Endothelial cell (in vitro differentiated cells): Measurements from ENCODE around the gene NCAN. TPM values are rescaled to one million over a fixed set of nuclear protein-coding genes. Genes with fewer than 3 reads are reported as not detected.

Experiments used
- DNase-seq: peaks from one replicate; pipeline ENCODE4 v3.0.0; 2021; ENCODE audit warnings: low spot score
- H3K27ac Mint-ChIP-seq: one replicate; pipeline ENCODE4 v1.8.0; 2021; ENCODE audit warnings: mixed read lengths, inconsistent platforms; ENCODE audit not compliant: unreplicated experiment
- H3K27me3 Mint-ChIP-seq: one replicate; pipeline ENCODE4 v1.8.0; 2021; ENCODE audit warnings: mild to moderate bottlenecking, moderate library complexity, mixed read lengths, inconsistent platforms; ENCODE audit not compliant: unreplicated experiment
- H3K36me3 Mint-ChIP-seq: one replicate; pipeline ENCODE4 v1.8.0; 2021; ENCODE audit warnings: mild to moderate bottlenecking, low read depth, mixed read lengths, inconsistent platforms; ENCODE audit not compliant: unreplicated experiment
- H3K4me1 Mint-ChIP-seq: one replicate; pipeline ENCODE4 v1.8.0; 2021; ENCODE audit warnings: mild to moderate bottlenecking, mixed read lengths, inconsistent platforms; ENCODE audit not compliant: unreplicated experiment
- H3K4me3 Mint-ChIP-seq: one replicate; pipeline ENCODE4 v1.8.0; 2021; ENCODE audit warnings: mild to moderate bottlenecking, mixed read lengths, inconsistent platforms; ENCODE audit not compliant: unreplicated experiment
- H3K9me3 Mint-ChIP-seq: one replicate; pipeline ENCODE4 v1.8.0; 2021; ENCODE audit warnings: mixed read lengths, inconsistent platforms; ENCODE audit not compliant: unreplicated experiment
- CTCF ChIP-seq: fragments of 200-600 bp; sonication (generic); IDR thresholded peaks from one replicate; pipeline ENCODE4 v1.5.0; 2021; ENCODE audit warnings: antibody characterized with exemption; ENCODE audit not compliant: unreplicated experiment
- total RNA-seq: library from RNA; stranded (reverse); fragmentation: NEBNext Ultra II Directional; extraction: Animal tissue kit (Norgen Biotek cat#: 25700); gene quantifications from one replicate; pipeline ENCODE4 v1.2.1, GENCODE V29; 2021; ENCODE audit not compliant: unreplicated experiment

Gene NCAN
- total RNA-seq, 1 donor from 2014 or later, result 0.05 TPM

- peaks cover 2% of the 10 kb centered on the region for H3K27me3 Mint-ChIP-seq
- H3K36me3 Mint-ChIP-seq, result peaks cover 9% of the 10 kb centered on the region
- H3K4me3 Mint-ChIP-seq, result no peak overlapping the region
- no peaks in the 10 kb centered on the region for H3K4me1 Mint-ChIP-seq
- H3K9me3 Mint-ChIP-seq, result no peaks in the 10 kb centered on the region
- TF ChIP-seq CTCF, result no peak
- DNase-seq, result no peak
- no peak overlapping the region for H3K27ac Mint-ChIP-seq
These were observed 34.8 kb upstream of the NCAN start for GRCh38 chr19:19176950-19177349.

- Mint-ChIP-seq H3K27ac (no peak overlapping the region), H3K4me1 (no peaks in the 10 kb centered on the region), H3K4me3 (no peak overlapping the region), H3K27me3 (peaks cover 2% of the 10 kb centered on the region), H3K36me3 (peaks cover 14% of the 10 kb centered on the region), H3K9me3 (no peaks in the 10 kb centered on the region)
- no peak for DNase-seq
- no peak for TF ChIP-seq CTCF
These were observed 32.0 kb upstream of the NCAN start for GRCh38 chr19:19179548-19180441.

DNA sequence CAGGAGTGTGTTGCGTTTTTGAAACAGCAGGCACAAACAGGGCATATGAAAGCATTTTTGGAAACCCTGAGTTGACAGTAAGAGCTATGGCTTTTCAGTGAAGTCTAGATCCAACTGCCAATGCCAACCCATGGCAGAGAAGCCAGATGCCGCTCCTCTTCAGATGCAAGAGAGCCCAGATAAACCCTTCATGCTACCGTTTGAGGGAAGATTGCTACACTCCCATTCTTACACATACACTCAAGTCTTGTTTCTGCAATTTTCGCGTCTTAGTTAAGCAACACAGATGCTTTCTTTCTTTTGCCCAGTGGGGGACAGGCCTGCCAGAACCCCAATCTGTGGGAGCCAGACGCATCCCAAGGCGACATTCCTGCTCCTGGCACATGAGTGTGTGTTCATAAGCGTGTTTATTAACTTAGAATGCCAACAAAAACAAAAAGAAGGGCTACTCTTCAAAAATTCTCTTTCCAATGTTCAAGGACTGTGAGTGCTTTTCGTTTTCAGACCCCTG lies 30.2 kb upstream of the NCAN start:
- H3K36me3 Mint-ChIP-seq, result peaks cover 19% of the 10 kb centered on the region
- H3K27me3 Mint-ChIP-seq, result peaks cover 5% of the 10 kb centered on the region
- TF ChIP-seq CTCF, result no peak
- no peak for DNase-seq
- H3K9me3 Mint-ChIP-seq, result no peaks in the 10 kb centered on the region
- H3K27ac Mint-ChIP-seq, result no peak overlapping the region
- peaks cover 3% of the 10 kb centered on the region for H3K4me1 Mint-ChIP-seq
- no peak overlapping the region for H3K4me3 Mint-ChIP-seq

DNA sequence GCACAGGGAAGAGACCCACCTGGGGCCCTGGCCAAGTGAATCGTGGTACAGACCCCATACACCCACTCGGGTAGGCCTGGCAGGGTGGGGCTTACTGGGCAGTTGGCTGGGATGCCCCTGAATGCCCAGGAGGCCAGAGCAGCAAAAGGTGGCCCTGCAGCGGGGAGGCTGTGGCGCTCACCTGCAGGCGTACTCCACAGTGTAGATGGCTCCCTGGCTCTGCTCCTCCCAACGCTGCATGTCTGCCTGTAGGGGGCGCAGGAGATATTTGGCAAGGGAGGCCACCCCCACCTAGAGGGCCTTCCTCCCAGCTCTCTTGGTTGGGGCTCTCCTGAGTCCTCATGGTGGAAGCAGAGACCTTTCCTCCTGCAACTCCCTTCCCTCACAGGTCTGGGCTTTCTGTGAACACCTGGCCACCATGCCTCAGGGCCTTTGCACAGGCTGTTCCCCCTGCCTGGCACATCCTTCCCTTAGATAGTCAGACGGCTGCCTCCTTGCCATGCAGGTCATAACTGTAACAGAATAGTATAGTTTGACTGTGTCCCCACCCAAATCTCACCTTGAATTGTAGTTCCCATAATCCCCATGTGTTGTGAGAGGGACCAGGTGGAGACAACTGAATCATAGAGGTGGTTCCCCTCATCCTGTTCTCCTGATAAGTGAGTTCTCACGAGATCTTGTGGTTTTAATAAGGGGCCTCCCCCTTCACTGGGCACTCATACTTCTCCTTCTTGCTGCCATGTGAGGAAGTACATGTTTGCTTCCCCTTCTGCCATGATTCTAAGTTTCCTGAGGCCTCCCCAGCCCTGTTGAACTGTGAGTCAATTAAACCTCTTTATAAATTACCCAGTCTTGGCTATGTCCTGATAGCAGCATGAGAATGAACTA lies 25.7 kb upstream of the NCAN start:
- Mint-ChIP-seq H3K4me3 (no peak overlapping the region), H3K9me3 (no peaks in the 10 kb centered on the region), H3K27ac (no peak overlapping the region), H3K27me3 (peaks cover 11% of the 10 kb centered on the region), H3K36me3 (peaks cover 28% of the 10 kb centered on the region), H3K4me1 (peaks cover 5% of the 10 kb centered on the region)
- peak; percentile 70 for DNase-seq
- TF ChIP-seq CTCF, result peak; percentile 83
